GM18517 (cell line): ENCODE results near the gene RAB7A.

Source experiments
- ATAC-seq: cut with Tn5 transposase; IDR thresholded peaks from one replicate; pipeline ENCODE4 v1.9.1; 2021; ENCODE audit warnings: mild to moderate bottlenecking, moderate library complexity; ENCODE audit not compliant: unreplicated experiment

Gene RAB7A

GRCh38 chr3:128726023-128727016, at the start of gene RAB7A:
Gene RAB7A, plus strand, starts transcription at chr3:128726183. Its CDS starts 69,185 bp downstream, at chr3:128795368.
- ATAC-seq = peak; percentile 89

GRCh38 chr3:128679338-128679737, 46.6 kb upstream of the RAB7A start:
- ATAC-seq = no peak

- ATAC-seq = peak; percentile 94
Observed at GRCh38 chr3:128680603-128681368, 45.2 kb upstream of the RAB7A start.

GRCh38 chr3:128681369-128681829, 44.6 kb upstream of the RAB7A start:
- no peak for ATAC-seq

GRCh38 chr3:128683957-128684356, 42.0 kb upstream of the RAB7A start:
- no peak for ATAC-seq

GRCh38 chr3:128684986-128685726, 40.8 kb upstream of the RAB7A start:
- no peak for ATAC-seq

GRCh38 chr3:128686465-128686864, 39.5 kb upstream of the RAB7A start:
- ATAC-seq = no peak

- no peak for ATAC-seq
Observed at GRCh38 chr3:128689060-128689459, 36.9 kb upstream of the RAB7A start.

- no peak for ATAC-seq
Observed at GRCh38 chr3:128693696-128694095, 32.3 kb upstream of the RAB7A start.

GRCh38 chr3:128697341-128697740, 28.6 kb upstream of the RAB7A start:
- ATAC-seq = no peak

- no peak for ATAC-seq
Observed at GRCh38 chr3:128698211-128699047, 27.6 kb upstream of the RAB7A start.

- no peak for ATAC-seq
Observed at GRCh38 chr3:128701342-128702212, 24.4 kb upstream of the RAB7A start.

GRCh38 chr3:128702391-128702790, 23.6 kb upstream of the RAB7A start:
- no peak for ATAC-seq

- ATAC-seq = no peak
Observed at GRCh38 chr3:128703561-128703960, 22.4 kb upstream of the RAB7A start.

- no peak for ATAC-seq
Observed at GRCh38 chr3:128706086-128706615, 19.8 kb upstream of the RAB7A start.

- ATAC-seq = no peak
Observed at GRCh38 chr3:128707928-128708494, 18.0 kb upstream of the RAB7A start.

GRCh38 chr3:128709038-128709437, 16.9 kb upstream of the RAB7A start:
- ATAC-seq = no peak

GRCh38 chr3:128709506-128710210, 16.3 kb upstream of the RAB7A start:
- ATAC-seq = no peak
